Retinal pigment epithelial cell (primary cell): ENCODE data around the gene BANP.

ENCODE experiments used
- DNase-seq: peaks from one replicate; pipeline ENCODE4 v3.0.0-alpha.2; 2010; ENCODE audit warnings: low read depth
- H3K4me3 ChIP-seq: 2 replicates; pipeline ENCODE4 v1.5.1; 2011; ENCODE audit warnings: mild to moderate bottlenecking, low read length, control low read depth, moderate library complexity
- CTCF ChIP-seq: conservative IDR thresholded peaks from 2 replicates; pipeline ENCODE4 v1.5.1; 2011; ENCODE audit warnings: low read depth, low read length, control low read depth, inconsistent platforms

Gene BANP

GRCh38 chr16:88067530-88068411 is 116.5 kb downstream of the BANP start:
- H3K4me3 ChIP-seq, result no peak overlapping the region
- no peak for TF ChIP-seq CTCF
- DNase-seq, result no peak

- H3K4me3 ChIP-seq, result no peak overlapping the region
- TF ChIP-seq CTCF, result no peak
- DNase-seq, result no peak
Measured at GRCh38 chr16:88068476-88069396, 117.5 kb downstream of the BANP start.

- no peak for TF ChIP-seq CTCF
- H3K4me3 ChIP-seq, result no peak overlapping the region
- DNase-seq, result no peak
Measured at GRCh38 chr16:88069397-88070168, 118.3 kb downstream of the BANP start.

GRCh38 chr16:88070341-88070740 is 119.1 kb downstream of the BANP start:
- DNase-seq, result no peak
- TF ChIP-seq CTCF, result no peak
- H3K4me3 ChIP-seq, result no peak overlapping the region

- no peak overlapping the region for H3K4me3 ChIP-seq
- no peak for DNase-seq
- no peak for TF ChIP-seq CTCF
Measured at GRCh38 chr16:88070989-88071625, 119.9 kb downstream of the BANP start.

GRCh38 chr16:88071908-88072307 is 120.7 kb downstream of the BANP start:
- no peak overlapping the region for H3K4me3 ChIP-seq
- no peak for TF ChIP-seq CTCF
- no peak for DNase-seq
